GM21717 (cell line): ENCODE data around the gene IPO11.

ENCODE experiments used
- ATAC-seq: cut with Tn5 transposase; IDR thresholded peaks from one replicate; pipeline ENCODE4 v1.9.1; 2021; ENCODE audit warnings: mild to moderate bottlenecking, moderate library complexity; ENCODE audit not compliant: unreplicated experiment

Gene IPO11

GRCh38 chr5:62432621-62433064 lies 20.1 kb downstream of the IPO11 start:
- ATAC-seq: no peak

- ATAC-seq: no peak
Measured at GRCh38 chr5:62448528-62448927, 36.0 kb downstream of the IPO11 start.

DNA sequence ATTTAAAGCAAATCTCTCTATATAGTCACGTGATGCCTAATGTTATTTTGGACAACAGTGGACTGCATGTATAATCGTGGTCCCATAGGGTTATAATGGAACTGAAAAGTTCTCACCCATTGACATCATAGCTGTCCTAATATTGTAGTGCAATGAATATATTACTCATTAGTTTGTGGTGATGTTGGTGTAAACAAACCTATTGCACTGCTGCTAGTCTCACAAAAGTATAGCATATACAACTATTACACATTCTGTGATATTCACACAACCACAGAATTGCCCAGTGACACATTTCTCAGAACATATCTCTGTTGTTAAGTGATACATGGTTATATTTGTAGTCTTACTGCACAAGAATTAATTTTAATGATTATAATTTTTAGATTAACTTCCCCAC lies 37.7 kb downstream of the IPO11 start:
- ATAC-seq: no peak

GRCh38 chr5:62457071-62457470 lies 44.5 kb downstream of the IPO11 start:
- no peak for ATAC-seq

GRCh38 chr5:62460578-62460983 lies 48.0 kb downstream of the IPO11 start:
- ATAC-seq: peak; percentile 91

GRCh38 chr5:62461561-62461960 lies 49.0 kb downstream of the IPO11 start:
- no peak for ATAC-seq

DNA sequence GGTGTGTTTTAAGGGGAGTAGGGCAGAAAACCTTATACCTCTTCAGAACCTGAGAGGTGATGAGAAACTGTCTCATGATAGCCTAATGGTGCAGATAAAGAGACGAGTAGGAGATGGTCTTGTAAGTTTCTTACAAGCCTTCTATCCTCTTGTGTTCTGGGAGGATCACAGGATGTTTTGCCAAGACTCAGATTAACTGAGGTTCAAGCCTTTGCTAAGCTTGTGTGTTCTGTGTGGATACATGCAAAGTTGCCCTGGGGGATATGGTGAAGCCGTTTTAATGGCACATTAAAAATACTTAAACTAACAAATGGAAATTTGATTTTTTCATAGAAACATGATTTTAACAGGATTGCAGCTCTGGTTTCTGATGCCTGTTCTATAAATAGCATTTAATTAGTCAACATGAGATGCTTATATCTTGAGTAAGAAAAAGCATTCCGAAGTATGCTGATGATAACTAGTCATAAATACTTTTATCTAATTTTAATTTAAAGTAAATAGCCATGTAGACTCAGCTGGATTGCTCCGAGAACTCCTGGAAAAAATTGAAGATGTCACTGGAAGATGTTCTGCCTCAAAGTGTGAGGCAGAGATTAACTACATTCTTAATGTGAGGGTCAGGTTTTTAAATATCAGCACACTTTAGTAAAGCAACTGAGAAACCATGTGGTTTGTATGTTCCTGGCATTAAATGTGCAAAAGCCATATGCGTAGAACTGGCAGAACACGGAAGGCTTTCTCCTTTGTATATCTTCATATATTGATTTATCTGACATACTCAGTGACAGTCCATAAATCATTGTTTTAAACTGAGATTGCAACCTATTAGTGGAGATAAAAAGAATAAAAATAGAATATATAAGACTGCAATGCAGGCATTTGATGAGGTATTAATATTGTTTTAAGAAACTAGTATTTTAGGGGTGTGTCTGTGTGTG lies 53.7 kb downstream of the IPO11 start:
- no peak for ATAC-seq

DNA sequence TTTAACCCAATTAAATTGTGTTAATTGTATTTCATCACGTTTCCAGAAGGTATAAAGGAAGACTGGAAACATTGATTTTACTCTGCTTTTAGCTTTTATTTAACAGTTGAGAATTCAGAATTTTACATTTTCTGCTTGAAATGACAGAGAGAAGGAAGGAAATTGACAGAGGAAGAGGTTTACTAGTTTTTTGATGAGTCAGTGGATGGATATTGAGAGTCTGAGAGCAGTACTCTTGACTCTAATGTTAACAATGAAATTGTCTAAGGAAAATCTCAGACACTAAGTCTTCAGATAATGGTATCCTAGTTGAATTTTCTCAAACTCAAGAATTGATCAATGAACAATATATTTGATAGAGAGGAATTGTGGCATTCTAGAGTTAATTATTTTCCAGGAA lies 60.6 kb downstream of the IPO11 start:
- ATAC-seq: no peak

DNA sequence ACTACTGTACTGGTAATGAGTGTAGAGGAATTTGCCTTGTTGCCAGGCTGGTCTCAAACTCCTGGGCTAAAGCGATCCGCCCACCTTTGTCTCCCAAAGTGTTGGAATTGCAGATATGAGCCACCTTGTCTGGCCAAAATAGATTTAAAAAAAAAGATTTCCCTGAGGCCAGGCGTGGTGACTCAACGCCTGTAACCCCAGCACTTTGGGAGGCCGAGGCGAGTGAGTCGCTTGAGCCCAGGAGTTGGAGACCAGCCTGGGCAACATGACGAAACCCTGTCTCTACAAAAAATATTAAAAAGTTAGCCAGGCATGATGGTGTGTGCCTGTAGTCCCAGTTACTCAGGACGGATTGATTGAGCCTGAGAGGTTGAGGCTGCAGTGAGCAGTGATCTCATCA lies 62.5 kb downstream of the IPO11 start:
- no peak for ATAC-seq

DNA sequence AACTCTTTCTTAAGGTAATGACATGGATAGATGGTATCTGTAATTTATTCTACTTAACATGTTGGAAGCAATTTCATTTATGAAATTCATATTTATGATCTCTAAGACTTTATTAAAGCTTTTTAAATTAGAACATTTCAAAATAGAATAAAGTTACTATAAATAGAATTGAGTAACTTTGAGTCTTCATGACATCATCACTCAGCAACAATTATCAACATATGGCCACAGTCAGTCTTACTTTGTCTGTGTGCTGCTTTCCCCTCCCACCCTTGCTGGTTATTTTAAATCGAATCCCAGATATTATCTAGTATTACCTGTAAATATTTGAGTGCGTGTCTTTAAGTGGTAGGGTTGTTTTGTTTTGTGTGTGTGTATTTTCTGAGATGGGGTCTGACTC lies 65.2 kb downstream of the IPO11 start:
- ATAC-seq: no peak

DNA sequence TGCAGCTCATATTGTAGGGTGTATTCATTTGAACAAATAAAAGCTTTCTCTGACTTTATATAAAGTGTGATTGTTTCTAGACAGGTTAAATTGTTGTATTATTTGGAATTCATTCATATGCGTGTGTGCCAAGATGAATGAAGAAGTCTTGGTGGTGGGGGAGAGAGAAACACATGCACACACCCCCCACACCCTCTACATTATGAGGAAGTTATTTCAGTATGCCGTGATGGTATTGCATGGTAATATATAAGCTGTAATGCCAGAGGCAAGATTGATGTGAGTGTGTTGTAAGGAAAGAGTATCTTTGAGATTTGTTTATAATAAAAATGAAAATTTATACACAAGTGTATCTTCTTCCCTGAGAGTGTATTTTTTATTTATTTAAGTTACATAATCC lies 71.0 kb downstream of the IPO11 start:
- ATAC-seq: no peak

- ATAC-seq: no peak
Measured at GRCh38 chr5:62486672-62487071, 74.1 kb downstream of the IPO11 start.

- no peak for ATAC-seq
Measured at GRCh38 chr5:62488531-62488930, 76.0 kb downstream of the IPO11 start.

DNA sequence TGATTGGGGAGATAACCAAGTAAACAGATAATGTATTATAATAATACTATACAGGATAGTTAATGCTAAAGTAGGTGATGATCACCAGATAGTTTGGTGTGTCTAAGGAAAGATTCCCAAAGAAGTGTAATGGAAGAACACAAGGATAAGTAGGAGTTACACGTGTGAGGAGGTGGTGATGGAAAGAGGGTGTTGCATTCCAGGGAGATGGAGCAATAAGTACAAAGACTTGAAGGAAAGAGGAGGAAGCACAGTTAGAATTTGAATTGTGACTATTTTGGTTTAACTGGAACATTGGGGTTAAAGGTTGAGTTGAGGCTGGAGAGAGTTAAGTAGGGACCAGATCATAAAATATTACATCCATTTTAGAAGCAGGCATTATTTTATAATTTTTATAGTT lies 76.9 kb downstream of the IPO11 start:
- ATAC-seq: no peak

DNA sequence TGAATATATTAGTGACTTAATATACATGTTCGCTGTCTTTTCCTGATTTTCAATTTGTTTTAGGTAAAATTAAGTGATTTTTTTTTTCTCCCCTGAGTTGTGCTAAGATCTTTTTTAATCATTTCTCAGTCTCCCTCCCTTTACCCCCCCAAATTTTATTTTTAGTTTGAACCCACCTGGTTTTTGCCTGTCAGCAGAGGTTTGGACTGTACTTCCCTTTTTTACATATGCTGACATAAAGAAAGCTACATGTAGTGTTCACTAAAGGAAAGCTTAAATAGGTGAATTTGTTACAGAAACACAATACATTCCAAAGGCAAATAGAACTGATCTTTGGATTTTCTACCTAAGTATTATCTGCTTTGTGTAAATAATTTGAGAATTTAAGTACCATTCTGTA lies 82.2 kb downstream of the IPO11 start:
- ATAC-seq: no peak

DNA sequence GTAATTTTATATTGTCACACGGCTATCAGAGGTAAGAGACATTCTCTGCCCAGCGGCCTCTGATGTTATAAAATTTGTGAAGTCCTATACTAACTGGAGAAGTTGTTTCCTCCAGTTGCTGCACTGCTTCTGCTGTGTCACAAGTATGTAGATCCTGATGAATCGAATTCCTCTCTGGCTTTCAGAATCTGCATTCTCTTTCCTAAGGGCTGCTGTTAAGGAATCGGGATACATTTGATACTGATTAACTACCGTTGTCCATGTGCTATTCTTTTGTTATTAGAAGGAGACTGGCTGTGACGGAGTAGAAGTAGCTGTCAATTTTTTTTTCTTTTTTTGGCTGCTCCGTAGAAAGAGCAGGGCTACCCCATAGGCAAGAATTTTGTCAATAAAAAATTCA lies 84.3 kb downstream of the IPO11 start:
- no peak for ATAC-seq

GRCh38 chr5:62498961-62499360 lies 86.4 kb downstream of the IPO11 start:
- ATAC-seq: no peak

DNA sequence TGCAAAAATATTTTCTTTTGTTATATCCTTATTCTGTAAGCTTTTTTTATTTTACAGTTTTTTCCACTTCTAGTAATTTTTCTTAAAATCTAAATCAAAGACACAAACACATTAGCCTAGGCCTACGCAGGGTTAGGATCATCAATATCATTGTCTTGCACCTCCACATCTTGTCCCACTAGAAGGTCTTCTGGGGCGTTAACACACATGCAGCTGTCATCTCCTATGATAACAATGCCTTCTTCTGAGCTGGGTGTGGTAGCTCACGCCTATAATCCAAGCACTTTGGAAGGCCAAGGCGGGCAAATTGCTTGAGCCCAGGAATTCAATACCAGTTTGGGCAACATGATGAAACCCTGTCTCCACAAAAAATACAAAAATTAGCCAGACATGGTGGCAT lies 87.2 kb downstream of the IPO11 start:
- ATAC-seq: no peak

GRCh38 chr5:62502456-62503101 lies 90.0 kb downstream of the IPO11 start:
- ATAC-seq: no peak

- no peak for ATAC-seq
Measured at GRCh38 chr5:62504129-62504528, 91.6 kb downstream of the IPO11 start.

DNA sequence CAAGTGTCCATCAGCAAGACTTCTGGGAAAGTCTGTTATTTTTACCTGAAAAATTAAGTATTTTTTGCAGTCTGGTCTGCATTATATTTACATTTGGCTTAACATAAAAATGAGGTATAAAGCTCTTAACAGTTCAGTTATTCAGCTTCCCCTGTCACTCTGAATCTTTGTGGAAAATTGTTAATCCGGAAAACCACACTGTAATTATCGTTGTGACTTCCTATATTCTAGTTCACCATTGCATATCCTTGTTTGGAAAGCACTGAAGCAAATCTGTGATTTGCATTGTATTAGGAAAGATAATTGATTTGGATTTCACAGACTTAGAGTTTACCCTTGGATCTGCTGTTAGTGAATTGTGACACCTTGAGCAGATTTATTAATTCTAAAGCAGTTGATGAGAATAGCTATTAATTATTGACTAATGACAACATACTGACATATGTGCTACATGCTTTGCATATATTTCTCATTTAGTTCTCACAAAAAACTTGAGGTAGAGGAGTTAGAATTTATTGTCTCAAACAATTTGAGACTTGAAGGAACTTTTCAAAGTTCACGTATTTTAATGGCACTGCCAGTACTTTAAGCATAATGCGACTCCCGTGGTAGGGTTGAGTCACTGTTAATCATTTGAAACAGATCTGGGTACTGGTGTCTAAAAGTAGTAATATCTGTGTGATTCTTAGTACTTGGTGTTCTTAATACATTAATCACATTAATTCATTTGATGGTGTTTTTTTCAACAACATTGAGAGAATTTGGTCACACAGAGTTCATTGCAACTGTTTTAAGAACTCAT lies 94.3 kb downstream of the IPO11 start:
- ATAC-seq: no peak
